OCI-LY7 (cell line): ENCODE data around the gene APBB1IP.

Source experiments
- CTCF ChIP-seq: fragments of 200-600 bp; sonication (generic); conservative IDR thresholded peaks from 2 replicates; pipeline ENCODE4 v1.5.1; 2014; ENCODE audit warnings: mild to moderate bottlenecking, antibody characterized with exemption, low read length, moderate library complexity, mixed read lengths
- EZH2phosphoT487 ChIP-seq: fragments of 200-600 bp; sonication (generic); IDR thresholded peaks from 2 replicates; pipeline ENCODE4 v1.6.1; 2018; ENCODE audit warnings: low read depth, borderline replicate concordance, mild to moderate bottlenecking, mixed run types, antibody characterized with exemption, low read length, moderate library complexity, mixed read lengths

GRCh38 chr10:26573674-26574073, 135.5 kb downstream of the APBB1IP start:
- no peak for TF ChIP-seq CTCF
- no peak for TF ChIP-seq EZH2phosphoT487
